Brain microvascular endothelial cell (primary cell): ENCODE measurements around the gene RAPGEF4.

Source experiments
- DNase-seq: peaks from one replicate; pipeline ENCODE4 v3.0.0-alpha.2; 2020
- H3K27ac ChIP-seq: fragments of 250-450 bp; sonication (Bioruptor Pico); 2 replicates; pipeline ENCODE4 v1.5.1; 2020; ENCODE audit warnings: mild to moderate bottlenecking, moderate library complexity
- H3K27me3 ChIP-seq: fragments of 250-450 bp; sonication (Bioruptor Pico); replicated peaks from 2 replicates; pipeline ENCODE4 v1.5.1; 2020; ENCODE audit warnings: mild to moderate bottlenecking
- H3K36me3 ChIP-seq: fragments of 250-450 bp; sonication (Bioruptor Pico); replicated peaks from 2 replicates; pipeline ENCODE4 v1.5.1; 2020; ENCODE audit warnings: mild to moderate bottlenecking
- H3K4me3 ChIP-seq: 2 replicates; pipeline ENCODE4 v1.5.1; 2011; ENCODE audit warnings: low read depth, mild to moderate bottlenecking, control low read depth, low read length, moderate library complexity
- CTCF ChIP-seq: IDR thresholded peaks from 2 replicates; pipeline ENCODE4 v1.5.1; 2011; ENCODE audit warnings: low read depth, mild to moderate bottlenecking, moderate library complexity, low read length, control low read depth, inconsistent platforms; ENCODE audit errors: missing control alignments
- in situ Hi-C: cut with HindIII; loops from 2 replicates; pipeline ENCODE4 v1.10.0; 2017; ENCODE audit warnings: low sequenced_read_pairs, low pct_ligation_motif_present

Gene RAPGEF4

GRCh38 chr2:172843902-172844715 is 108.5 kb downstream of the RAPGEF4 start:
- TF ChIP-seq CTCF, result no peak
- no peak overlapping the region for H3K27ac ChIP-seq
- in situ Hi-C loops, result no loop called here
- no peaks in the 10 kb centered on the region for H3K27me3 ChIP-seq
- H3K4me3 ChIP-seq, result no peak overlapping the region
- no peaks in the 10 kb centered on the region for H3K36me3 ChIP-seq
- no peak for DNase-seq

- in situ Hi-C loops, result no loop called here
- H3K36me3 ChIP-seq, result no peaks in the 10 kb centered on the region
- no peaks in the 10 kb centered on the region for H3K27me3 ChIP-seq
- no peak for DNase-seq
- H3K27ac ChIP-seq, result no peak overlapping the region
- no peak for TF ChIP-seq CTCF
- H3K4me3 ChIP-seq, result no peak overlapping the region
Measured at GRCh38 chr2:172845028-172845630, 109.5 kb downstream of the RAPGEF4 start.

- DNase-seq, result no peak
- no peaks in the 10 kb centered on the region for H3K36me3 ChIP-seq
- TF ChIP-seq CTCF, result no peak
- no peaks in the 10 kb centered on the region for H3K27me3 ChIP-seq
- in situ Hi-C loops, result no loop called here
- no peak overlapping the region for H3K4me3 ChIP-seq
- no peak overlapping the region for H3K27ac ChIP-seq
Measured at GRCh38 chr2:172846551-172846950, 110.9 kb downstream of the RAPGEF4 start.

GRCh38 chr2:172847188-172847587 is 111.5 kb downstream of the RAPGEF4 start:
- in situ Hi-C loops, result no loop called here
- no peak for TF ChIP-seq CTCF
- no peak for DNase-seq

GRCh38 chr2:172848519-172848918 is 112.9 kb downstream of the RAPGEF4 start:
- no peaks in the 10 kb centered on the region for H3K36me3 ChIP-seq
- no peaks in the 10 kb centered on the region for H3K27me3 ChIP-seq
- no peak overlapping the region for H3K4me3 ChIP-seq
- no peak for DNase-seq
- in situ Hi-C loops, result no loop called here
- H3K27ac ChIP-seq, result no peak overlapping the region
- no peak for TF ChIP-seq CTCF

More at GRCh38 chr2:172847188-172847587, 111.5 kb downstream of the RAPGEF4 start:
- H3K4me3 ChIP-seq, result no peak overlapping the region
- H3K36me3 ChIP-seq, result no peaks in the 10 kb centered on the region
- no peak overlapping the region for H3K27ac ChIP-seq
- H3K27me3 ChIP-seq, result no peaks in the 10 kb centered on the region
